ENCODE results near the gene ATP11C. TPM values are rescaled to one million over a fixed set of nuclear protein-coding genes. Genes with fewer than 3 reads are reported as not detected.

The ATP11C gene
- total RNA-seq, 3 donors from 2014 or later, result 10.8 to 17.0 (median 13.1) TPM

- H3K4me1 ChIP-seq (ENCODE audit: low read depth), result no peaks in the 10 kb centered on the region
- intact Hi-C loops (cut with DNase I, micrococcal nuclease), result no loop called here
- no peak for DNase-seq
- no peak overlapping the region for H3K4me3 ChIP-seq
- no peak for ATAC-seq
- H3K36me3 ChIP-seq (ENCODE audit: low read depth), result no peaks in the 10 kb centered on the region
- TF ChIP-seq CTCF (IDR thresholded peaks at IDR 0.05), result no peak
- no peaks in the 10 kb centered on the region for H3K9me3 ChIP-seq
Measured at GRCh38 chrX:139680356-139680755, 252.5 kb downstream of the ATP11C start.

Small RNAs within 50 kb of the gene (microRNA-seq; reads per million reads assigned to microRNA genes)
- 139 reads per million, percentile 64 among the genes with 10 or more reads in this experiment for gene MIR505

Other genes starting within 250 kb of the ATP11C start
- under 1 TPM in 2 of 3 donors, not detected in 1; 0.06 to 0.14 TPM for gene MCF2, start 224.9 kb downstream of the ATP11C start, total RNA-seq
- not detected for gene CXorf66, start 32.5 kb upstream of the ATP11C start, total RNA-seq